Measurements from ENCODE around the gene BAIAP2. TPM values are rescaled to one million over a fixed set of nuclear protein-coding genes. Genes with fewer than 3 reads are reported as not detected.

BAIAP2 gene
- total and polyA plus RNA-seq, 2 of the 13 experiments (the other 11 are each of a cell fraction or from before 2014, with no cell fraction given), result 22.5 to 24.0 TPM

DNA sequence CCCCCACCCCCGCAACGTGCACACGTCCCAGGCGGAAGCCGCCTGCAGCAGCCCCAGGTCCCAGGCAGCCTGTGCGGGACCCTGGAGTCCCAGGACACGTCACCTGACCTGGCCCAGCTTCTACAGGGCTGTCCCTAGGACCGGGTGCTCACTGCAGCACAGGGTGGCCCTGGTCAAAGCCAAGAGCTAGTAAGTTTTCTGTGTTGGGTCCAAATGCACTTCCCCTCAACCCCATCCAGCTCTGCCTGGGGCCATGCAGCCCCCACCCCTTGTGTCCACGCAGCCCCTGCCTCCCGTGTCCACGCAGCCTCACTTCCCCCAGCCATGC is 108.2 kb downstream of the BAIAP2 start (continued):
- TF ChIP-seq, protein P1, sequence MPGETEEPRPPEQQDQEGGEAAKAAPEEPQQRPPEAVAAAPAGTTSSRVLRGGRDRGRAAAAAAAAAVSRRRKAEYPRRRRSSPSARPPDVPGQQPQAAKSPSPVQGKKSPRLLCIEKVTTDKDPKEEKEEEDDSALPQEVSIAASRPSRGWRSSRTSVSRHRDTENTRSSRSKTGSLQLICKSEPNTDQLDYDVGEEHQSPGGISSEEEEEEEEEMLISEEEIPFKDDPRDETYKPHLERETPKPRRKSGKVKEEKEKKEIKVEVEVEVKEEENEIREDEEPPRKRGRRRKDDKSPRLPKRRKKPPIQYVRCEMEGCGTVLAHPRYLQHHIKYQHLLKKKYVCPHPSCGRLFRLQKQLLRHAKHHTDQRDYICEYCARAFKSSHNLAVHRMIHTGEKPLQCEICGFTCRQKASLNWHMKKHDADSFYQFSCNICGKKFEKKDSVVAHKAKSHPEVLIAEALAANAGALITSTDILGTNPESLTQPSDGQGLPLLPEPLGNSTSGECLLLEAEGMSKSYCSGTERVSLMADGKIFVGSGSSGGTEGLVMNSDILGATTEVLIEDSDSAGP (CRISPR knock-in tag; IDR thresholded peaks at IDR 0.05; ENCODE audit: borderline replicate concordance), result peak; percentile 67; the same call in 1 of the 2 replicates
- TF ChIP-seq, protein P2, sequence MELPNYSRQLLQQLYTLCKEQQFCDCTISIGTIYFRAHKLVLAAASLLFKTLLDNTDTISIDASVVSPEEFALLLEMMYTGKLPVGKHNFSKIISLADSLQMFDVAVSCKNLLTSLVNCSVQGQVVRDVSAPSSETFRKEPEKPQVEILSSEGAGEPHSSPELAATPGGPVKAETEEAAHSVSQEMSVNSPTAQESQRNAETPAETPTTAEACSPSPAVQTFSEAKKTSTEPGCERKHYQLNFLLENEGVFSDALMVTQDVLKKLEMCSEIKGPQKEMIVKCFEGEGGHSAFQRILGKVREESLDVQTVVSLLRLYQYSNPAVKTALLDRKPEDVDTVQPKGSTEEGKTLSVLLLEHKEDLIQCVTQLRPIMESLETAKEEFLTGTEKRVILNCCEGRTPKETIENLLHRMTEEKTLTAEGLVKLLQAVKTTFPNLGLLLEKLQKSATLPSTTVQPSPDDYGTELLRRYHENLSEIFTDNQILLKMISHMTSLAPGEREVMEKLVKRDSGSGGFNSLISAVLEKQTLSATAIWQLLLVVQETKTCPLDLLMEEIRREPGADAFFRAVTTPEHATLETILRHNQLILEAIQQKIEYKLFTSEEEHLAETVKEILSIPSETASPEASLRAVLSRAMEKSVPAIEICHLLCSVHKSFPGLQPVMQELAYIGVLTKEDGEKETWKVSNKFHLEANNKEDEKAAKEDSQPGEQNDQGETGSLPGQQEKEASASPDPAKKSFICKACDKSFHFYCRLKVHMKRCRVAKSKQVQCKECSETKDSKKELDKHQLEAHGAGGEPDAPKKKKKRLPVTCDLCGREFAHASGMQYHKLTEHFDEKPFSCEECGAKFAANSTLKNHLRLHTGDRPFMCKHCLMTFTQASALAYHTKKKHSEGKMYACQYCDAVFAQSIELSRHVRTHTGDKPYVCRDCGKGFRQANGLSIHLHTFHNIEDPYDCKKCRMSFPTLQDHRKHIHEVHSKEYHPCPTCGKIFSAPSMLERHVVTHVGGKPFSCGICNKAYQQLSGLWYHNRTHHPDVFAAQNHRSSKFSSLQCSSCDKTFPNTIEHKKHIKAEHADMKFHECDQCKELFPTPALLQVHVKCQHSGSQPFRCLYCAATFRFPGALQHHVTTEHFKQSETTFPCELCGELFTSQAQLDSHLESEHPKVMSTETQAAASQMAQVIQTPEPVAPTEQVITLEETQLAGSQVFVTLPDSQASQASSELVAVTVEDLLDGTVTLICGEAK (IDR thresholded peaks at IDR 0.05), result no peak
- TF ChIP-seq, protein P2 (CRISPR knock-in tag; IDR thresholded peaks at IDR 0.05), result 0 out of 2 replicates have a peak, but pooled peaks have one; percentile 34
- TF ChIP-seq AGO1 (IDR thresholded peaks at IDR 0.05; ENCODE audit: low read depth, low read length, poor library complexity, severe bottlenecking) (no peak), NFRKB (IDR thresholded peaks at IDR 0.05) (no peak), TBX2 (CRISPR knock-in tag; IDR thresholded peaks at IDR 0.05; ENCODE audit: borderline replicate concordance) (no peak), HNRNPK (IDR thresholded peaks at IDR 0.05; ENCODE audit: low read depth, low read length, poor library complexity, severe bottlenecking) (peak; percentile 16), CHCHD3 (CRISPR knock-in tag; IDR thresholded peaks at IDR 0.05) (peak; percentile 46; the same call in 1 of the 2 replicates), NFE2L1 (CRISPR knock-in tag; IDR thresholded peaks at IDR 0.05; ENCODE audit: borderline replicate concordance) (no peak), TEAD3 (CRISPR knock-in tag; optimal IDR thresholded peaks at IDR 0.05; ENCODE audit: borderline replicate concordance) (no peak), ZNF251 (CRISPR knock-in tag; IDR thresholded peaks at IDR 0.05) (no peak), ZNF160 (CRISPR knock-in tag; IDR thresholded peaks at IDR 0.05) (no peak), RNF2 (conservative IDR thresholded peaks at IDR 0.05; ENCODE audit: low read depth) (0 out of 2 replicates have a peak, but pooled peaks have one; percentile 5), HDAC1 (CRISPR knock-in tag; IDR thresholded peaks at IDR 0.05) (0 out of 2 replicates have a peak, but pooled peaks have one; percentile 11)
- TF ChIP-seq, protein P3, sequence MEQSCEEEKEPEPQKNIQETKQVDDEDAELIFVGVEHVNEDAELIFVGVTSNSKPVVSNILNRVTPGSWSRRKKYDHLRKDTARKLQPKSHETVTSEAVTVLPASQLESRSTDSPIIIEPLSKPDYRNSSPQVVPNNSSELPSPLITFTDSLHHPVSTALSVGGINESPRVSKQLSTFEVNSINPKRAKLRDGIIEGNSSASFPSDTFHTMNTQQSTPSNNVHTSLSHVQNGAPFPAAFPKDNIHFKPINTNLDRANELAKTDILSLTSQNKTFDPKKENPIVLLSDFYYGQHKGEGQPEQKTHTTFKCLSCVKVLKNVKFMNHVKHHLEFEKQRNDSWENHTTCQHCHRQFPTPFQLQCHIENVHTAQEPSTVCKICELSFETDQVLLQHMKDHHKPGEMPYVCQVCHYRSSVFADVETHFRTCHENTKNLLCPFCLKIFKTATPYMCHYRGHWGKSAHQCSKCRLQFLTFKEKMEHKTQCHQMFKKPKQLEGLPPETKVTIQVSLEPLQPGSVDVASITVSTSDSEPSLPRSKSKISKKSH (CRISPR knock-in tag; IDR thresholded peaks at IDR 0.05; ENCODE audit: borderline replicate concordance), result 0 out of 2 replicates have a peak, but pooled peaks have one; percentile 11
- TF ChIP-seq, protein P4, sequence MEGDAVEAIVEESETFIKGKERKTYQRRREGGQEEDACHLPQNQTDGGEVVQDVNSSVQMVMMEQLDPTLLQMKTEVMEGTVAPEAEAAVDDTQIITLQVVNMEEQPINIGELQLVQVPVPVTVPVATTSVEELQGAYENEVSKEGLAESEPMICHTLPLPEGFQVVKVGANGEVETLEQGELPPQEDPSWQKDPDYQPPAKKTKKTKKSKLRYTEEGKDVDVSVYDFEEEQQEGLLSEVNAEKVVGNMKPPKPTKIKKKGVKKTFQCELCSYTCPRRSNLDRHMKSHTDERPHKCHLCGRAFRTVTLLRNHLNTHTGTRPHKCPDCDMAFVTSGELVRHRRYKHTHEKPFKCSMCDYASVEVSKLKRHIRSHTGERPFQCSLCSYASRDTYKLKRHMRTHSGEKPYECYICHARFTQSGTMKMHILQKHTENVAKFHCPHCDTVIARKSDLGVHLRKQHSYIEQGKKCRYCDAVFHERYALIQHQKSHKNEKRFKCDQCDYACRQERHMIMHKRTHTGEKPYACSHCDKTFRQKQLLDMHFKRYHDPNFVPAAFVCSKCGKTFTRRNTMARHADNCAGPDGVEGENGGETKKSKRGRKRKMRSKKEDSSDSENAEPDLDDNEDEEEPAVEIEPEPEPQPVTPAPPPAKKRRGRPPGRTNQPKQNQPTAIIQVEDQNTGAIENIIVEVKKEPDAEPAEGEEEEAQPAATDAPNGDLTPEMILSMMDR (CRISPR knock-in tag; IDR thresholded peaks at IDR 0.05), result no peak
